HG03354 (cell line): Measurements from ENCODE around the gene GCNT4.
"Not testable (repeated sequence)": the region's sequence is repeated elsewhere in the genome, so short reads cannot be mapped to it uniquely, and the experiment has no call there.

Experiments
- ATAC-seq: cut with Tn5 transposase; IDR thresholded peaks from one replicate; pipeline ENCODE4 v1.9.1; 2021; ENCODE audit warnings: mild to moderate bottlenecking; ENCODE audit not compliant: unreplicated experiment, poor library complexity, severe bottlenecking

The GCNT4 gene

DNA sequence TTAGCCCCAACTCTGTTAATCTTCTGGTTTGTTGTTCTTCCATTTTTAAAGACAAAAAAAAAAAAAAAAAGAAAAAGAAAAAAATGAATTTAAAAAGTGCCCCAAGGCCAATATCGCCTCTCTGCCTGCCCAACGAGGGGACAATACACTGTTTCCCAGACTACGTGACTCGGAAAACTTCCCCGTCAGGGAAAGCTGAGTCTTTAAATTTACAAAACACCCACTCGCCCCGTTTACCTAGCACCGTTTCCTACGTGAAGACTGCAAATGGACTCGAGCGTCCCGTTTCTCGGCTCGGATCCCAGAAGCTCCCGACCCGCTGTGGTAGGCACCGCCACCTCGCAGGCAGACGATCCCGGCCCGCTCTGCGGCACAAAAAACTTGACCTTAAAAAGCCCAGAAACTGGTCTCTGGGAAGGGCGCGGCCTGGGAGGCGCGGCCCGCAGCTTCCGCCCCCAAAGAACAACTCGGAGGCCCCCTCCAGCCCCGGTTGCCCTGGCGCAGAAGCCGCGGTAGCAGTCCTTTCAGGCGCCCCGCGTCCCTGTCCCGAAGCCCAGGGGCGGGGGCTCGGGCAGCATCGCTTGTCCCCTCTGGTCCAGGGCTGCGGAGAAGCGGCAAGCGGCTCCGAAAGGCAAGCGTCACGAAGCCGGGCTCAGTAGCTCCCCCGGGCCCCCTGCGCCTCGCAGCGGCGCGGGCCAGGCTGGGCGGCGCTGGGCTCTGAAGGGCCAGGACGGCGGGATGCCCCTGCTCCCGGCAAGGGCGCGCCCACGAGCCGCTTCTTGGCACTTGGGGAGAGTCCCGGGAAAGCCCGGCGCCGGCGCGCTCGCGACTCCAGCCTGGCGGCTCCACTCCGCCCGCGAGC lies at the start of gene GCNT4:
GCNT4 (minus strand) TSS at position 367 of the 862 bp plus-strand sequence. CDS start 22,521 bp downstream, outside the sequence.
- ATAC-seq = peak; percentile 21

- ATAC-seq = not testable (repeated sequence)
Observed at GRCh38 chr5:75095956-75096355, 43.6 kb upstream of the GCNT4 start.

DNA sequence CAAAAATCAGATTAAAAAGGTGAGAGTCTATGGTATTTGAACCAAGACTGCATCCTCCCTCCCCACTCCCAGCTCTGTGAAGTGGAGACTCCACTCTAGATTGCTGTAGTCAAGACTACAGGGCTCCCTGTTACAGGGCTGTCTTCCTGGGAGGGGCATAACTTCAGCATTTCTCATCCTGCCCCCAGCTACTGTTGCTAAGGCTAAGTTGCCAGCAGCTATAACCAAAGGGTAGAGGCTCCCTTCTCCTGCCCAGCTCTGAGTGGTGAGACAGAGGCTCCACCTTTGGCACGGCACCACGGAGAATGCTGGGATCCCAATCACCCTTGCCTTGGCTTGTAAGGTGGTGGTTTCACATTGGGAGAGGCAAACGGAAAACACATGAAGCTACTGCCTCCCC lies 39.2 kb upstream of the GCNT4 start:
- no peak for ATAC-seq

- no peak for ATAC-seq
Observed at GRCh38 chr5:75089662-75090061, 37.3 kb upstream of the GCNT4 start.

DNA sequence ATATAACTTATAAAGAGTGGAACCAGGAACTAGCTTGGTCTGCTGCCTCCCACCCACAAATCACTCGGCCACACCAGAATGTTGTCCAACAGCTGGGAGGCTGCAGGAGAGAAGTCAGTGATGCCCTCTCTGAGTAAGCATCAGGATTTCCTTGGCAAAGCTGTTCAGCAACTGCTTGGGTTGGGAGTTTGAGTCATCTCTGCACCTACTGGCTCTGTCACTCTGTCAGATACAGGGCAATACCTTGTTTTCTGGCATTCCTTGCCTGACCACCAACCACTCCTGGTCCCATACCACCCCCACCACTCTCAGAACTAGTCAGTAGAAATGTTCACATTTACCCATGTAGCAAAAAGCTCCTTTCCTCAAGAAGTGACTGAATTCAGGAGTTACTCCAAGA lies 36.8 kb upstream of the GCNT4 start:
- ATAC-seq = no peak

DNA sequence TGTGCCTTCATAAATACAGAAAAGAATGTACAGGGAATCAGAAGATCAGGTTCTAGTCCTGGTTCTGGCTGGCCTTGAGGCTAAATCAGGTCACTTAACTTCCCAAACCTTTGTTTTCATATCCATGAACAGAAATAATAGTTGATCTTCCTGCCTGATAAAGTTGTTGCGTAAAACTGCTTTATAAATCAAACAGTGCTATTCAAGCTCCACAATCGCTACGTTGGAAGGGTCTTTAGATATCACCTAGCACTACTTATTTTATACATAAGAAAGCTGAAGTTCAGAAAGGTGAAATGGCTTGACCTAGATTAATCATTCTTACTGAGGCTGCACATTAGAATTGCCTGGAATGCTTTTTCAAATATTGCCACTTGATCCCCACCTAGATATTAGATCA lies 36.3 kb upstream of the GCNT4 start:
- ATAC-seq = no peak

DNA sequence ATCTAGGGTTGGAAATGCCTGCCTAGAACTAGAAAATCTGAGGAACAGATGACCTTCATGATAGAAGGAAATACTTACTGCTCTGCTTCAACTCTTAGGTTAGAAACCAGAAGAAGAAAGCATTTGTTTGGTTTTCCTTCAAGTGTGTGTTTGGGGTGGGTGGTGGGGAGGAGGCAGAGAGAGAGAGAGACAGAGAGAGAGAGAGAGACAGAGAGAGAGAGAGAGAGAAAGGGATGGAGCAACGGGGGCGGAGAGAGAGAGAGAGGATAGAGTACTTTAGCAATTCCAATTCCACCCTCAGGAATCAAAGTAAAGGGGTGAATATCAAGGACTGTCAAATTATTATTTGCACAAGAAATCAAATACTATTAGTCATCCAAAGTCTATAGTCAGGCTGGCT lies 29.2 kb upstream of the GCNT4 start:
- ATAC-seq = no peak

- ATAC-seq = not testable (repeated sequence)
Observed at GRCh38 chr5:75079346-75079745, 27.0 kb upstream of the GCNT4 start.

GRCh38 chr5:75078027-75078426 lies 25.7 kb upstream of the GCNT4 start:
- ATAC-seq = no peak

GRCh38 chr5:75072061-75072460 lies 19.7 kb upstream of the GCNT4 start:
- ATAC-seq = no peak

- no peak for ATAC-seq
Observed at GRCh38 chr5:75071100-75071499, 18.7 kb upstream of the GCNT4 start.

DNA sequence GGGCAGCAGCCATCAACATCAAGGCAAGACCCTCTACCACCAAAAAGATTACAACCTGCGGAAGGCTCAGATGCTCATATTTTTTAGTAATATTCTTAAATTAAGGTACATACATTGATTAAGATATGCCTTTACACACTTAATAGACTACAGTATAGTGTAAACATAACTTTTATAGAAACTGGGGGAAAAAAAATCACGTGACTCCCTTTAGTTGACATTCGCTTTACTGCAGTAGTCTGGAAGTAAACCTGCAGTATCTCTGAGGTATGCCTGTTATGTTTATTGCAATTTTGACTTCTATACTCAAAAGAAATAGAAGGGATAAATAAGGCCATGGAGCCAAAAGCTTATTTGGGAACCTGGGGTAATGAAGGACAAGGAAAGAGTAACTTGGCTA lies 15.1 kb upstream of the GCNT4 start:
- ATAC-seq = no peak

DNA sequence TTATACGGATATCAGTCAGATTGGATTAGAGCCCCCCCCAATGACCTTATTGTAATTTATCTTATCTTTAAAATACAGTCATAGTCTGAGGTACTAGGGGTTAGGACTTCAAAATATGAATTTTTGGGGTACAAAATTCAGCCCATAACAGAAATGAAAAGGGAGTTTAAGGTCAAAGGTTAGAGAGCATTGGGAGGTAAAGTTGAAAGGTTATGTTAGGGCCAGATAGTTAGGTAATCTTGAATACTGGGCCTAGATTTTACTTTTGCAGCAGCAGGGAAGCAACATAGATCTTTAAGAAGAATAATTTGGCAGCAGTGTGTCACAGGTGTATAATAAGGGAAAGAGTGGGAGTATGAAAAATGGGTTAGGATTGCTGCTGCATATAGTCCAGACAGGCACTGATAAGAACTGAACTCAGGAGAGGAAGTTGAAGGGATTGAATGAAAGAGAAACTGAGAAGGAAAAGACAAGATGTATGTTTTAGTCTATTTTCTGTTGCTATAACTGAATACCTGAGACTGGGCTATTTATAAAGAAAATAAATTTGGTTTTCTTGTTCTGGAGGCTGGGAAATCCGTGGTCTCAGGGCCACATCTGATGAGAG lies 10.7 kb upstream of the GCNT4 start:
- ATAC-seq = no peak

GRCh38 chr5:75059912-75060545 lies 7.7 kb upstream of the GCNT4 start:
- no peak for ATAC-seq

DNA sequence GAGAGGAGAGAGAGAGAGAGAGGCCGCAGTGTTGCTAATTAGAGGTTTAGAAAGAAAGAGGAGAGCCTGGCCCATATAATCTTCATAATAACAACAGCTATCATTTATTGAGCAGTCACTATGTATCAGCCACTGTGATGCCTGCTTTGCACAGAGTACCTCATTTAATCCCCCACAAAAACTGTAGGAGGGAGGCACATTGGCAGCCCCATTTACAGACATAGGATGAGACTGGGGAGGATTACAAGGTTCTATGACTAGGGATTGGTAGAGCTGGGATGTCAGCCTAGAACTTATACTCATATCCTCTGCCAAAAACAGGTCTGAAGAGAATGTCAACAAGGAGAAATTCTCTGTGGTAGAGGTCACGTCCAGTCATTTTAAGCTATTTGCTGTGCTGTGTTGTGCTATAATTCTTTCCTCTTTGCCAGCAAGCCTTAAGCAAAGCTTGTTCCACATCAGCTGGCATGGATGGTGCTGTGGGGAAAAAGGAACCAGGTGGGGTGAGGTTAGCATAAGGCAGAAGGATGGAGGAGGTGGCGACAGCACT lies 6.7 kb upstream of the GCNT4 start:
- ATAC-seq = no peak

GRCh38 chr5:75057561-75057960 lies 5.2 kb upstream of the GCNT4 start:
- ATAC-seq = no peak

DNA sequence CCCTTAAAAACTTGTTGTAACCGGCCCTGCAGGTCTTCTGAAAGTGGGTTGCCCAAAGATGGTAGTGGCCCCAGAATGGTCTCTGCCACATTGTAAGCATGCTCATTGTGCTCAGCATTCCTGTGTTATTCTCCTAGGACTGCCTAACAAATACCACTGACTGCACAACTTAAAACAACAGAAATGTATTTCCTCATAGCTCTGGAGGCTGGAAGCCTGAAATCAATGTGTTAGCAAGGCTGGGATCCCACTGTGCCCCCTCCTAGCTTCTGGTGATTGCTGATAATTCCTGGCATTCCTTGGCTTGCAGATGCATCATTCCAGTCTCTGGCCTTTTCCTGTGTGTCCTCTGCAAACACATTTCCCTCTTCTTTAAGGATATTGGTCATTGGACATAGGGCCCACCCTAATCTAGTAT lies 3.4 kb upstream of the GCNT4 start:
- no peak for ATAC-seq

GRCh38 chr5:75054134-75054930 lies 2.0 kb upstream of the GCNT4 start:
- ATAC-seq = no peak

DNA sequence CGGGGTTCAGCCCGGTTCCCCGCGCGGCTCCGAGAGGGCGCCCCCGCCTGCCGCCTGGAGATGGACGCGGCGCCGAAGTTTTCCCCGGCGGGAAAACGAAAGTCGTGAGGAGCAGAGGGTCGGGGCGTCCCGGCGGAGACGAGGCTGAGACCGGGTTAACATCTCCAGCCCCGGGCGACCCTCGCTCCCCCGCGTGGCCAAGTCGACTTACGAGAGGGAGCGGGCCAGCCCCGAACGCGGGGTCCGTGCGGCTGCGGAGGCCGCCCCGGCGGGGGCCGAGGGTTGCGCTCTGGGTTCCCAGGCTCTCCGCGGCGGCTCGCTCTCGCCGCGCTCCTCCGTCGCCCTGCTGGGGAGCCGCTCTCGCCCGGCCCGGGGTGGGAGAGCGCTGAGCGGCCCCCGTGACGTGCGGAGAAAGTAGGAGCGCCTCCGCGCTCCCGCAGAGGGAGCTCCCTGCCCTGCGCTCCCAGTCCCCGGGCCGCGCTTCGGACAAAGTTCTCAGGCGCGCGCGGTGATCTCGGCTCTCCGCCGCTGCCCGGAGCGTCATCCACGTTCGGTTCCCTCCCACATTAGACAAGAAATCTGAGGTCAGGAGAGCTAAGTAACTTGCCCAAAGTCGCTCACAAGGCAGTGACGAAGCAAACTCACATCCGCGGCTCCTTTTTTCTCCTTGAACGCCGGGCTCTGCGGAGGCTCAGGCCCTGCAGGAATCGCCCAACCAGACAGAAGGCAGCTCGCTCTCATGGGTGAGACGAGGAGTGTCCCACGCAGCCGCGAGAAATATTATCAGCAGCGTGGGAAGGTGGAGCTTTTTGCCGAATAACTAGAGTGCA lies 1.2 kb upstream of the GCNT4 start:
- ATAC-seq = peak; percentile 40
